Head of caudate nucleus (tissue), 42 donors: Measurements from ENCODE around the gene WFS1.

Experiments
- DNase-seq, 42 donors: peaks; one replicate each; pipeline versions ENCODE4 v3.0.0 to v3.0.0-alpha.2; 2020 to 2021; ENCODE audit warnings: mixed read lengths in 7 of 42
- intact Hi-C: fragments of 100-400 bp; cut with DNase I; formaldehyde crosslinking; loops from one replicate; pipeline ENCODE4 v1.15.0; 2022

The WFS1 gene

DNA sequence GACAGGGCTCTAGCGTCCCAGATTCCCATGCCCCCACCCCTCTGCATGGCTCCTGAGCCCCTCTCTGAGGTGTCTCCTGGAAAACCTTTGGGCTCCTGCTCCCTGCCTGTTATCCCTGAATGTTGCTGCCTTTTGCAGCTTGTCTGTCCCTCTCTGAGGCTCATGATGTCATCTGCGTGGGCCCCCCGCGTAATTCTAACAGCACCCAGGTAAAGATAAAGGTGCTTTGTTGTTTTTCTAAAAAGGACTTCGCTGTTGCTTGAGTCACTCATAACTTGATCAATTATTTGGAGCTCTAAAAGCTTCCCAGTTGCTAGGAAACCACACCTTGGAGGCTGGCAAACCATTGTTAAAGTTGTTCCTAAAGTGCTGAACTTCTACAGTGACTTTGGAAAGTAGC lies 36.6 kb downstream of the WFS1 start:
- intact Hi-C loops: no loop called here

GRCh38 chr4:6307230-6307629 lies 37.6 kb downstream of the WFS1 start:
- intact Hi-C loops: no loop called here
- DNase-seq: no peak

More for the DNA sequence above, 36.6 kb downstream of the WFS1 start:
- DNase-seq: peak in 15 of 42 donors; percentile 23 to 74 (median 52)

GRCh38 chr4:6307891-6308290 lies 38.2 kb downstream of the WFS1 start:
- DNase-seq: no peak
- intact Hi-C loops: no loop called here

DNA sequence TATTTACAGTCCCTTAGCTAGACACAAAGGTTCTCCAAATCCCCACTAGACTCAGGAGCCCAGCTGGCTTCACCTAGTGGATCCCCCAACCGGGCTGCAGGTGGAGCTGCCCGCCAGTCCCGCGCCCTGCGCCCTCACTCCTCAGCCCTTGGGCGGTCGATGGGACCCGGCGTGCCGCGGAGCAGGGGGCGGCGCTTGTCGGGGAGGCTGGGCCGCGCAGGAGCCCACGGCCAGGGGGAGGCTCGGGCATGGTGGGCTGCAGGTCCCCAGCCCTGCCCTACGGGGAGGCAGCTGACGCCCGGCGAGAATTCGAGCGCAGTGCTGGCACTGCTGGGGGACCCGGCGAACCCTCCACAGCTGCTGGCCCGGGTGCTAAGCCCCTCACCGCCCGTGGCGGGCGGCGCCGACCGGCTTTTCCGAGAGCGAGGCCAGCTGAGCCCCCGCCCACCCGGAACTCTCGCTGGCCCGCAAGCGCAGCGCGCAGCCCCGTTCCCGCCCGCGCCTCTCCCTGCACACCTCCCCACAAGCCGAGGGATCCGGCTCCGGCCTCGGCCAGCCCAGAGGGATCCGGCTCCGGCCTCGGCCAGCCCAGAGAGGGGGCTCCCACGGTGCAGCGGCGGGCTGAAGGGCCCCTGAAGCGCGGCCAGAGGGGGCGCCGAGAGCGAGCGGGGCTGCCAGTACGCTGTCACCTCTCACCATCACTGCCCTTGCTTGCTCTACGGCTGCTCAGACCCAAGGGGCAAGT lies 39.4 kb downstream of the WFS1 start:
- intact Hi-C loops: no loop called here
- peak in 17 of 42 donors; percentile 27 to 63 (median 38) for DNase-seq

GRCh38 chr4:6309777-6310176 lies 40.1 kb downstream of the WFS1 start:
- DNase-seq: peak in 3 of 42 donors; percentile 32 to 52 (median 36)
- intact Hi-C loops: no loop called here

- intact Hi-C loops: no loop called here
- DNase-seq: no peak
These were observed 43.6 kb downstream of the WFS1 start for GRCh38 chr4:6313216-6313615.

- intact Hi-C loops: no loop called here
- DNase-seq: peak in 1 of 42 donors; percentile 52
These were observed 46.9 kb downstream of the WFS1 start for GRCh38 chr4:6316461-6317003.

DNA sequence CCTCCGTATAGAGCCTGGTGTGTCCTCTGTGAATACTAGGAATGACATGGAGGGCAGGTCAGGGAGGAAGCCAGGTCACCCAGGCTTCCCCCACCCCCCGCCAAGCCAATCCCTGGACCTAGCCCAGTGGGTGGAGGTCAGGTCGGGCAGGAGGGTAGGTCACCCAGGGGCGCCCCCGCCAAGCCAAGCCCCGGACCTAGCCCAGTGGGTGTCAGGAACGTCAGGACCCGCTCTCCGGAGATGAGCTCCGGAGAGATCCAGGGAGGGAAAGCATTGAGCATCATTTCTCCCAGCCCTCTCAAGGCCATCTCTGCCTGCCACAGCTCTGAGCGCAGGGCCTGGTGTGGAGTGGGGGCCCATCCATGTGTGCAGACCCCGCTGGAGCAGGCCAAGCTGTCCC lies 48.6 kb downstream of the WFS1 start:
- intact Hi-C loops: no loop called here

DNA sequence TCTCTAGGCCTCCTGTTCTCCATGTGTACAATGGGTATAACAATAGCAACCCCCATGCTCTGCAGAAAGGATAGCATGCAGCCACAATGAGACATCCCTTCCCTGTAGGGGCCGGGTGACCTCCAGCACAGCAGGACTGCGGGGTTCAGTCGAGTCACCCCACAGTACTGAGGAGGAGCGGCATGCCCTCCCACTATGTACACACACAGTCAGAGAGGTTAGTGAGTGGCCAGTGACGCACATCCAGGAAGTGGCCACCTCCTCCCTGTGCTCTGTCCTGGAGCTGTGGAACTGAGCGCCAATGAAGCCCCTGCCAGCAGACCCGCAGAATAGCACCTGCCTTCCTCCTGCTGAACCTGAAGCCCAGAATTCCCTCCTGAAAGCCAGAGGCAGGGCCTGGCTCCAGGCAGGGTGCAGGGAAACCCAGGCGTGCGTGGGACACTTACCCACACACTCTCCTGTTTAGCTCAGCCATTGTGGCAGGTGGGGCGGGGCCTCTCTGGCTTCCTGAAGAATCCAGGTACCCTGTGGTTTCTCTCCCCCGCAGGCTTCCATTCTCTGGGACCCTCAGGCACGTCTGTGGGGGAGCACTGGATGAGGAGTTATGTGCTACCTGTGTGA lies 50.0 kb downstream of the WFS1 start:
- DNase-seq: peak in 29 of 42 donors; percentile 41 to 83 (median 59)
- intact Hi-C loops: no loop called here

More for the DNA sequence above, 48.6 kb downstream of the WFS1 start:
- no peak for DNase-seq

GRCh38 chr4:6320663-6321062 lies 51.0 kb downstream of the WFS1 start:
- intact Hi-C loops: no loop called here
- DNase-seq: no peak

DNA sequence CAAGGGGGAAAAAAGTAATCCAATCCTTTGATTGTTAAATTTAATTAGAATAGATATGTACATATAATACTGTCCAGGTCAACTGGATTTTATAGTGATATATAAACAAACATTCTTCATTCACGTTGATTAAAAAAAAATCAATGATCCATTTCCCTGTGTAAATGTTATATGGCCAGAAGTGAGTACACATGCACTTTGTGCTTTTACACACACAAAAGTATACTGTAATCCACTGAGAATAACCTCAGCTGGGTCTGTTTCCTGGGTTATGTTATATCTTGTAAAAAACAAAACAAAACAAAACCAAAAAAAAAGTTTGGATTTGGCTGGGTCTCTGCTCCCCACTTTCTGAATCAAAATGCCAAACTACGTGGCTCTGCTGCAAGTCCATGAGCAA lies 51.7 kb downstream of the WFS1 start:
- intact Hi-C loops: no loop called here
- DNase-seq: no peak

DNA sequence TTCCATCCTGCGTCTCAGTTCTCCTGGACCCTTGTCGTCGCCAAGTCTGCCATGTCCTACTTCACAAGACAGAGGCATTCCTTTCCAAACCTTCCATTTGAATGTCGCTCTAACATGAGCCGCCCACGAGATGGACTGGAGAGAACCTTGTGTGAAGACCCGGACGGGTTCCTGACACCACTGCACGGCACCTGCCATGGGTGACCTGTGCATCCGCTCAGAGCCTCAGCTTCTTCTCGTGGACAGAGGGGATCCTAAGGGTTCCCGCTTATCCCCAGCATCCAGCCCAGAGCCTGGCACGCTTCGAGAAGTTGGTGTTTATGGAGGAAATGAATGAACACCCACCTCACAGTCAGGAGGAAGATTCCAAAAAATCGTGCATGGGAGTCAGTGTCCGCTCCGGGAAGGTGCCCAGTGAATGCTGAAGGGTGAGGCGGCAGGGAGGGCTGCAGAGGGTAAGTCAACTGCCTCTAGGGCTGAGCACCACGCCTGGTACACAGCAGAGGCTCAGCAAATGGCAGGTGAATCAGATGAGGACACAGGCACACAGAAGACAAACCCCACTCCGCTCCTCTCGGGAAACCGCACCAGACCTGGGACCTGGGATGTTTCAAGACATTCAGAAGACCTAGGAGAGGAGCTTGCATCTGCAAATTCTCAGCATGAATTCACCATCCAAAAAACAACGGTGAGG lies 52.6 kb downstream of the WFS1 start:
- DNase-seq: no peak

GRCh38 chr4:6322761-6323566 lies 53.3 kb downstream of the WFS1 start:
- DNase-seq: no peak
- intact Hi-C loops: no loop called here

More for the DNA sequence above, 52.6 kb downstream of the WFS1 start:
- intact Hi-C loops: no loop called here

- intact Hi-C loops: no loop called here
- no peak for DNase-seq
These were observed 54.9 kb downstream of the WFS1 start for GRCh38 chr4:6324461-6324998.

DNA sequence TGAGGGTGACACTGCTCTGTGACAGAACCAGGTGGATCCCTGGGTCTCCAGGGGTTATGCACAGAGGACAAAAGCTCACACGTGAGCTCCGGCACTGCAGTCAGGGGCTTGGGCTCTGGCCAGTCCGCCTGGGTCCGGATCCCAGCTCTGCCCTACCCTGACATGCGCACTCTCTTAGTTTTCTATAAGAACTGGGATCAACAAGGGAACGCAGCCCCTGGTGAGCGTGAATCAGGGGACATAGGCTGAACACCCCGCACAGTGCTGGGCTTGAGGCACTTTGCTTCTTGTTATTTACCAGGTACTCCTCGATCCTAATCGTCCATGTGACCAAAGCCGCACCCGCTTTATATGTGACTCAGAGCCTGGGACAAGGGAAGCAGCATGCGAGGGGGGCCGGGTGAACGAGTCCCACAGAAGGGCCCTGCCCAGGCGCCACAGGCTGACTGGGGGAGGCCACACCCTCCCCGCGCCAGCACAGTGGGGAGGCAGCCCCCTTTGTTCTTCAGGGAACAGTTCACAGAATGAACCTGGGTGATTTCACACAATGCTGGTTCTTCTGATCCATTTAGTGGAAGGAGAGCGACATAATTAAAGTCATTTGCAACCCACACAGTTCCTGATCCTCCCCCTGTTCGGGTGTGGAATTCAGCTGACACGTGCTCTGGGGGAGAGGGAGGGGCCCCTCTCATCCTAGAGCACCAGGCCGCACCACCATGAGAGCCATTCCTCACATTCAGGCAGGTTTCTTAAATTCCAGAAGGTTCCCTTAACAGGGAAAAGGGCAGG lies 55.5 kb downstream of the WFS1 start:
- intact Hi-C loops: loop anchor here (5.0 kb wide), 1 partner anchor 328 kb away; no protein-coding TSS in a partner anchor
- DNase-seq: peak; percentile 52 to 95 (median 82)

- peak in 1 of 42 donors; percentile 53 for DNase-seq
- intact Hi-C loops: loop anchor here (5.0 kb wide), 1 partner anchor 329 kb away; no protein-coding TSS in a partner anchor
These were observed 56.2 kb downstream of the WFS1 start for GRCh38 chr4:6325788-6326290.

DNA sequence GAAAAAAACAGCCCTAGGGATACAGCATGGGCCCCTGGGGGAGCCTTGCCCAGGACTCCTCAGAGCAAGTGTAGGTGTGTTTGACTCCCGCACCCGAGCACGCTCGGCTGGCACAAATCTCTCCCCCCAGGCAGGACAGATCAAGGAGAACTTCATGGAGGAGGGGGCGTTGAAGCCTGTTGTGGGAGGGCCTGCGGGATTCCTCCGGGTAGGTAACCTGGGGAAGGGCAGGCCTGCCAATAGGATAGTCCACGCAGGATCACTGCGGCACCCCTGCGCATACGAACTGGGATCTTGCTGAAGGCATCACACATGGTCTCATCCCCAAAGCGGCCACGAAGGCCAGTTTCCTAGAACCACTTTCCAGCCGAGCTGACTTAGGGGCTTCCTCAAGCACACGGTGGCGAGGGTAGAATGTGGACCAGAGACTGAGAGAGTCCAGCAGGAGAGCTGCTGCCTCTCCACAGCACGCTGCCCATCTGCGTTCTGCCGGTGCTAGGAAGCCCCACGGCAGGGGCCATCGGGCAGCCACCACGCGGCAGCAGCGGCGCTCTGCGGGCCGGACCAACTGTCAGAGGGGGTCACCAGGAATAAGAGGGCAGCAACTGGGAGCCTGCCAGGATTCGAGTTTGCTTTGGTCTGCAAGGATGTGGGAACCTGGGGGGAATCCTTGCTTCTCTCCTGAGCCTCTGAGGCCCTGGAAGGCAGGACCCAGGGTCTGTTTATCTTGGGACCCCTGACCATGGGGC lies 56.8 kb downstream of the WFS1 start:
- intact Hi-C loops: loop anchor here (5.0 kb wide), 1 partner anchor 329 kb away; no protein-coding TSS in a partner anchor
- DNase-seq: no peak
